HG03066 (cell line): ENCODE measurements around the gene KIAA2012.
"Not testable (repeated sequence)": the region's sequence is repeated elsewhere in the genome, so short reads cannot be mapped to it uniquely, and the experiment has no call there.

Experiments
- ATAC-seq: cut with Tn5 transposase; IDR thresholded peaks from one replicate; pipeline ENCODE4 v1.9.1; 2021; ENCODE audit warnings: low read depth; ENCODE audit not compliant: unreplicated experiment

KIAA2012 gene

DNA sequence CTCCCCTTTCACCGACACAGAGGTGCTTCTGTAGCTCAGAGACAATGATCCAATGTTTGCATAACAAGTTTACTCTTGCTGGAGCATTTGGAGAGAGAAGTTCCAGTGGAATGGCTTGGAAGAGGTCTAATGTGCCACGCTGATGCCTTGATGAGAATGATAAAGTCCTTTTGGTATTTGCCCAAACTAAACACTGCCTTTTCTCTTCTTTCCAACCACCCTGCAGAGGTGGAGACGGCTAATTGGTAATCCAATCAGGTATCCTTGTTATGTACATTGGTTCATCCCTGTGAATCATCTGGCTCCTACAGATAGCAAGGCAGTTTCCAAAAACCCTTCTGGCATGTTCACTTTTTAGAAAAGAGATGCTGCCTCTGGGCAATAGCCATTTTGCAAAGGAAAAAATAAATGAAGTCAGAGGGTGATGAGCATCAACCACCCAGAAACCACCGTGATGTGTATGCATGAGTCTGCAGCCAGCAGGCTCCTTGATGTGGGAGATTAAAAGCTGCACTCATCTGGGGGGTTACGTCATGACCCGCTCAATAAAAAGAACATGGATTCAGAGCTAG, 40.6 kb downstream of the KIAA2012 start:
- no peak for ATAC-seq

DNA sequence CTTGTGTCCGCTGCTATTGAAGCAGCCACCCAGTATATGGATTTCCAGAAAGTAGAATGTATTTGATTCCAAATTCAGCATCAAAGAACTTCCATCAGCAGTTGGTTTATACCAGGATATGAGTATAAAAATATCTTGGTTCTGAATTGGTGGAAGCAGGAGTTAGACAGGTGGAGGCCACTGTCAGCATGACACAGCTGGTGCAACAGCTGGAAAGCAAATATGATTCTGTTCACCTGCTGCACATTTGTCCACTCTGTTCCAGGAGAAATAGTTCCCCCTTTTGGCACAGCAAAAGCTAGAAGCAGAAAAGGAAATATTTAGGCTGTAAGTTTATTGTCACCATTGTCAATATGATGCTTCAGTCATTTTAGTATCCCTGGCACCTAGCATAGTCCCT, 41.2 kb downstream of the KIAA2012 start:
- no peak for ATAC-seq

DNA sequence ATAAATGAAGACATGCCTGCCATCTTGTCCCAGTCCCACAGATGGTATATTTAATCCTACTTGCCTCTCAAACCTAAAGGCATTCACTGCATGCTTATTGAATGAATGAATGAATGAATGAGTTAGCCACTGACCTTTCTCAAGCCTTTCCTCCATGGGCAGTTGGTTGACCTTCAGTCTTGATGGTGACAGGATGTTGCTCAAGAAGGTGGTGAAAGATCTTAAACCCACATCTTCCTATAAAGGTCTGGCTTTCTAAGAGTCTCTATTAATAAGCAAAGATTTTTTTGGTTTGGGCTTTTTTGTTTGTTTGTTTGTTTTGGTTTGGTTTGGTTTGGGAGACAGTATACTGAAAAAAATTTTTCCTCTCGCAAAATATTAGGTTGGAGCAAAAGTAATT, 41.7 kb downstream of the KIAA2012 start:
- ATAC-seq: no peak

DNA sequence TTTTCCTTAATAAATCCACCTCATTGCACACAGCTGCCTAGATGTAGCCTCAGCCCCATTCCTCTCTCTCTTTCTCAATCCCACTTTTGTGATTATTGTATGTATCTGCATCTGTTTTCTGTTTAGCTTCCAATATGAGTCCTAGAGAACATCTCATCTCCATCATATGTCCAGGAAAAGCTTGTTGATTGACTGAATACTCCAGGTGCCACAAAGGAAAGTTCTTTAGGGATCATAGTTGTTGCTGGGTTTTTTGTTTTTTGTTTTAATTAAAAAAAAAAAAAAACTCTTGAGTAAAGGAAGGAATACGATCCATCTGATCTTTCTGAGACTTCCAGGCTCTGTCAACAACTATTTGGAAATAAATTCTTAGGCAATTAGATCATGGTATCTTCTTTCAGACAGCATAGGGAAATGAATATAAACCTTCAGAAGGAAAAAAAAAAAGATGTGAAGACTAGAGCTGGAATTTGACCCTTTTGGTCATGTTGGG, 42.5 kb downstream of the KIAA2012 start:
- no peak for ATAC-seq

DNA sequence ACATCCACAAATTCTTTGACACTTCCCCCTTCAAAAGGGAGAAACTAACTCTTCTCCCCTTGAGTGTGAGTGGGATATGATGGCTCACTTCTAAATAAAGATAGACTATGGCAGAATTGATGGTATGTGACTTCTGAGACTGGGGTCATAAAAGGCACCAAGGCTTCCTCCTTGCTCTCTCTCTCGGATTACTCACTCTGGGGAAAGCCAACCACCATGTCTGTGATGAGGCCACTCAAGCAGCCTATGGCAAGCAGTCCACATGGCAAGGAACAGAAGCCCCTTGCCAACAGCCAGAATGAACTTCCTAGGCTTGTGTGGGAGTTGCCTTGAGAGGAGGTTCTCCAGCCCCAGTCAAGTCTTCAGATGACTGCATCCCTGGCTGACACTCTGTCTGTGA, 43.6 kb downstream of the KIAA2012 start:
- ATAC-seq: no peak

DNA sequence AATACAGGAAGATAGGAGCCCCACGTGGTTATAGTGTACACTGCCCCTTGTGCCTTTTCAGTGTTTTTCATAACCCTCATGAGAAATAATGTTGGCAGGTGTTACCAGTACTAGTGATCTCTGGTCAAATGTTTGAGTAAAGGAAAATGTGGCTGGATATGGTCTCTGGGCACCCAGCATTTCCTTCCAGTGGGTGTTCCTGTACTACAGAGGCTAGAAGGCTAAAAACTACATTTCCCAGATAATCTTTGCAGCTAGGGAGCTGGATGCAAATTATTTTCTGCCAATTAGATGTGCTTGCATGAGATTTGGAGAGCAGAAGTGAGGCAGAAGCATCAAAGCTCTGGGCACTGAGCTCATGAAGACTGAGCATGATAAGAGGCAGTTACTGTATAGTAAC, 45.1 kb downstream of the KIAA2012 start:
- no peak for ATAC-seq

DNA sequence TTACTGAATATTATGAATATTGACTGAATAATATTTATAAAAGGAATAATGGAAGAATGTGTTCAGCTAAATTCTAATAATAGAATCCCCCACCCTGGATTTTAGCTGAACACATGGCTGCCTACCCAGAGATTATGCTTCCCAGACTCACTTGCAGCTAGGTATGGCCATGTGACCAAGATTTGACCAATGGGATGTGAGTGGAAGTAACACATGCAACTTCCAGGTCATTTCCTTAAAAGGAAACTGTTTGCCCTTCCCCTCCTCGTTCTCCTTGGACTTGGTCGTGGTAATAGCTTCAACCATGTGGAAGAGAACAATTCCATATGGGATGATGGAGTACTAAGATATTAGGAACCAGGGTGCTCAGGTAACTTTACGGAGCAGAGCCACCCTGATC, 47.8 kb downstream of the KIAA2012 start:
- ATAC-seq: no peak

DNA sequence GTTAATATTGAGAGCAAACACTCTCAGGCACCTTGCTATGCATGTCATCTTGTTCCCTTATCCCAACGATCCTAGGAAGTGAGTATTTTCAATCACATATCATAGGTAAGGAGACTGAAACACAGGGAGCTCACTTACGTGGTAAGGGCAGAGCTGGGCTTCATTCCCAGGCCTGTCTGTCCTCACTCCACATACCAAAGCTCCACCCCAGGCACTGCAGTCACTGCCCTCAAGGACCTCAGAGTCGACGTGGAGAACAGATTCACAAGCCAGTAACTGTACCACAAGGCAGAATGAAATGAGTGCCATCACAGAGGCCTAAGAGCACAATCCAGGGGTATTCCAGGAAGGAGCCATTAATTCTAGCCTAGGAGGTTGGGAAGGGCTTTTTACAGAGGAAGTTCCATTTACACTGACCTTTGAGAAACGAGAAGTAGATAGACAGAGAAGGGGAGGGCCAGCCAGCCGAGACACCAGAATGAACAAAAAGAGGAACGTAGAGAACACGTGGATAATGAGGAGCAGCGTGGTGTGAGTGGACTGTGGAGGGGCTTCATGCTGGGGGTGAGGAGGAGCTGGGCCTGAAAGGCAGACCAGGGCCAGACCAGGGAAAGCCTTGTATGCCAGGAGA, 48.6 kb downstream of the KIAA2012 start:
- ATAC-seq: no peak

DNA sequence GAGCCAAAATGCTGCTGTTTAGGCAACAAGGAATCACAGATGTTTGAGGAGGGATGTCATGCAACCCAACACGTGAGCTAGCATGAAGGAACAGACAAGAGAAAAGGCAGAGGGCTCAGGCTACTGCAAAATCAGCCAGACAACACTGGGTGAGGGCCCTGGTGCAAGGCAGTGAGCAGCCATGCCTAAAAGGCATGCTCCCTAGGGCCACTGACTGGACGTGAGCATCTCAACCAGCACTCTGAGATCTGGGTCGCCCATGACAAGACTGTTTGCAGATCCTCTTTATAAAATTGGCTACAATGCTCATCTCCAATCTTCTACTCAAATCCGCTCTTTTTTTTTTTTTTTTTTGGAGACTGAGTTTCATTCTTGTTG, 49.1 kb downstream of the KIAA2012 start:
- no peak for ATAC-seq

DNA sequence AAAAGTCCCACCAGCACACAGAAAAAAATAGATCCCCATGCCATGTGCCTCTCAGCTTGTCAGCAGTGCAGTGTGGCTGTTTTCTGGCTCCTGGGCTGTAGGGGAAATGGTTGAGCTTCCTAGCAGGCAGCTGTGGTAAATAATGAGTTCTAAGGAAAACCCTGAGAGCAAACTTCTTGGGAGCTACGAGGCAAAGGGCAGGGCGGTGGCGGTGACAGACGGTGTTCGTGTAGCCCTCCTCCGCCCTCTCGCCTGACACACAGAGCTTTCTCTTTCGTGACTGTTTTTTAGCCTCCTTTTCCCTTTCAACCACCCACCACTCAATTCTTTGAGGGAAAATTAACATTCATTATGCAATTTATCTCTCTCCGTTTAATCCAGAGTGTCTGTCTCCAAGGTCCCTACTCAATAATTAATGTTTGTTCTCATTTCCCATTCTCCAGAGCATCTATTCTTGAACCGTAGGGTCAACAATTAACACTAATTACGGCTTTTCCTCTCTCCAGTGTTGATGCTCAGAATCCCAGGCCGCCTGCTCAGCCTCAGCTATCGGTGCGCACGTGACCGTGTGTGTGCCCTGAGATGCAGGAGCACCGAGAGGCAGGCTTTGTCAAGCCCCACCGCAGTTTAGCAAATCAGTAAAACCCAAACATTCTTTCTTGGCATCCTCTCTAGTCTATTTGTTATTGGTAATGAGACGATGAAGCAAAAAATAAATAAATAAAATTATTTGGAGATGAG, 50.1 kb downstream of the KIAA2012 start:
- ATAC-seq: no peak

DNA sequence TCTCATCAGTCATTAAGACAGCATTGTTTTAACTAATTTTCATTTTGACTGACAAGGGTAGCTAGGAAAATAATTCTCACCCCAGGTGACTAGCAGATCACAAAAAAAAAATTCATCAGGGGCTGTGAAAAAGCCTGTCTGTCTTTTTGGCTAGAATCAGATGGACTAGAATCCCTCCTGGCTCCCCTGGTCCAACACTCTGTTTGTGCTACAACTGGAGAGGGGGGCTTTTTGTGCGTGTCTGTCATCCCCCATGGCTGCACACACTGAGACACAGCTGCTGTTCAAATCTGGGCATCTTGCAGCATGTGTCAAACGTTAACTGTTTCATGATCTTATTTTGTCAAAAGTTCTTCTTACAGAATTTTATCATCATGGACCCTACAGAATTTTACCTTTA, 51.2 kb downstream of the KIAA2012 start:
- no peak for ATAC-seq

DNA sequence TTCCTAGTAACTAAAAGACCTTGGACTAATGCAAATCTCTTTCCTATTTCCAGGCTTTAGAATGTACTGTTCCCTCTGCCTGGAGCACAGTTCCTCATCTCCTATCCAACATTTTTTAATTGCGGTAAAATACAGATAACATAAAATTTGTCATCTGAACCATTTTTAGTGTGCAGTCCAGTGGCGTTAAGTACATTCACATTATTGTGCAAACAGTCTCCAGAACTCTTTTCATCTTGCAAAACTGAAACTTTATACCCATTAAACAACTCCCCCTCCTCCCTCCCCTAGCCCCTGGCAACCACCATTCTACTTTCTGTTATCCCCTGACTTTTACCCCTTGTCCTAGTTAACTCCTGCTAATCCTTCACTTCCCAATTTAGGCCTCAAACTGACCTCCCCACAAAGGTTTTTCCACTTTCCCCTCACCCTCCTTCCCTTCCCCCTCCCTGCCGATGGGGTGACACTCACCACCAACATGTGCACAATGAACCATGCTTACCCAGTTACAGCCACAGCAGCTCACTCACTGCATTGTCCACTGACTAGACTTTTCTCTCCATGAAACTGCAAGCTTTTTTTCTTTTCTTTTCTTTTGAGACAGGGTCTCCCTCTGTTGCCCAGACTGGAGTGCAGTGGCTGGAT, 54.8 kb downstream of the KIAA2012 start:
- ATAC-seq: no peak

DNA sequence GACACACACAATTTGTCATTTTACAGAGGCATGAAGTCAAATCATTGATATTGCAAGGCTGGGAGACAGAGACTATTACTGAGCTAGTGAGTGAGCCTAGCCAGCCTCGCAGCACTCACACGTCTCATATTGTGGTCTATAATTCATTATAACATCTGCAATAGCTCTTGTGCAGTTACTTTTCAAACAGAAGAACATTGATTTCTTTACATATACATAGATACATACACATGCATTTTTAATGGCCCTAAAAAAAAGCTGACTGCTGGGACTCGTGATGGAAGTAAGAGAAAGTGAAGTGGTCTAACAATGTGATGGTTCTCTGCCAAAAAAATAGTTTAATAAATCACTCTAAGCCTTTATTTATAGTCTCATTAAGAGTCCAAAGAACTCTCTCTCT, 56.8 kb downstream of the KIAA2012 start:
- ATAC-seq: no peak

DNA sequence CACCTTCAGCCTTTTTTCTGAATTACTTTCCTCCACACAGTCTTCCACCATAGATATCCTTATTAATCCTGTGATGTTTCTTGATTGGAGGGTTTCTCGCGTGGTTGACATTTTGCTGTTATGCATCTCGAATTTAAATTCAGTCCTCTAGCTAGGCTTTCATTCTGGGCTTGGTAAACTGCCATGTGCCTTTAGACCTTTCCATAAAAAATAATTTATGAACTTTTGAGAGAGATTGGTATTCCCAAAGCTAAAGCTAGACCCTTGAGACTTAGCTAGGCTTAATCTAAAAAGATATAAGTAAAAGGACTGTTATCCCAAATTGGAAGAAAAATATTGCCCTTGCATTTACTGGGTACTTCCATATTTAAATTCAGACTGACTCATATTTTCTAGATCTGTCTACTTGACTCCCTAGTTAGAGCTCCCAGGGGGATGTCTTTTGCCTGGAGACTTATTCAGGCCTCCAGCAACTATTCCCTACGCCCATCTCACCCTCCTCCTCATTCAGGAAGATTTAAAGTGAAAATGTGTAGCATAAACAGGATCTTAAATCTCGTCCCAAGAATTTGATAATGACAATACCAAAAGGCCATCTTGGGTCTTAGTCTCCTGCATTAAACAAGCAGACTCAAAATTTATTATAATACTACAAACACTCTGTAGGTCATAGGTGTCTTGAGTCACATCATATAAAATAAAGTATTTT, 60.3 kb downstream of the KIAA2012 start:
- no peak for ATAC-seq

DNA sequence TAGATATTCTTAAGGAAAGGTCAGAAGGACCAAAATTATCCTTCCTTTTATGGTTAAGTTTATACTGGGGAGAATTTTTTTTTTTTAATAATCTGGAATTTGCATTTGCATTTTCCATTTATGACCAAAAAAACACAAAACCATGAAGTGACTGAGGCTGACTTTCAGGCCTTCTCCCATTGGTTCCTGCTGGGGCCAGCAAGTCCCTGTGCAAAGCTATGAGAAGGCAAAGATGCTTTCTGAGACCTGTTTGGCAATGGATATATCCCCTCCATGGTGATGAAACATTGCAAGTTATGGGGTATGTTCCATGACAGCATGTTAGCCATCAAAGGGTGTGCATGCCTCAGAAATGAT, 60.8 kb downstream of the KIAA2012 start:
- ATAC-seq: no peak

DNA sequence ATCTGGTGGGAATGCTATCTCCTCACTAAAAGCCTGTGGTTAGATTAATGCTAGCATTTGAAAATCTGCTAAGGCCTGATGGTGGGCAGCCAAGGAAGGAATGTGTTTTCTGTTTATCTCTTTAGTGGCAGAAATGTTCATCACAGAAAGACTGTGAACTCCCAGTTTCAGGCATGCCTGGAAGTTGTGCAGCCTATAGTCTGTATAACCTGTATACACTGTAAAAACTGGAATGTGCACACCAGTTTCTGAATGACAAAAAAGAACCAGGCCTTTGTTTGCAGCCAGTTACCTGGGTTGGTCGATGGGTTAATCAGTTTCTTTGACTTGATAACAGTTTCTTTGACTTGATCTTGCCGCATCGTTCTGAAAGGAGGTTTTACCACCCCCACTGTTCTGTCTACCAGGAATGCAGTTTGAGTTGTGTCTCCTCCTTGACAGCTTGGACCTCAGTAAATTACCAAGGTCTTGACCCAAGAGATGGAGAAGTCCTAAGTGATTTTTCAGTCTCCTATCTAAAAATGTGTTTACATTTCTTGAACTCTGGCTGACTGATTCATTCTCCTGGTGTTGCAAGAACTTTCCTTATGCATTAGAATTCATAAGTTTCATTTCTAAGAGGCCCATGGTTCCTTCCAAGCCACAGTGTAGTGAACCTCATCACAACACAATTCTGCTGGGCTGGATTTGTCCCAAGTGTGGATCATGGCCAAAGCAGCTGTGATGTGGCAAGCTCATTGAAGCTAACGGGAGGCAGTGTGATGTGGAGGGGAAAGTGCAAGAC, 62.2 kb downstream of the KIAA2012 start:
- no peak for ATAC-seq

DNA sequence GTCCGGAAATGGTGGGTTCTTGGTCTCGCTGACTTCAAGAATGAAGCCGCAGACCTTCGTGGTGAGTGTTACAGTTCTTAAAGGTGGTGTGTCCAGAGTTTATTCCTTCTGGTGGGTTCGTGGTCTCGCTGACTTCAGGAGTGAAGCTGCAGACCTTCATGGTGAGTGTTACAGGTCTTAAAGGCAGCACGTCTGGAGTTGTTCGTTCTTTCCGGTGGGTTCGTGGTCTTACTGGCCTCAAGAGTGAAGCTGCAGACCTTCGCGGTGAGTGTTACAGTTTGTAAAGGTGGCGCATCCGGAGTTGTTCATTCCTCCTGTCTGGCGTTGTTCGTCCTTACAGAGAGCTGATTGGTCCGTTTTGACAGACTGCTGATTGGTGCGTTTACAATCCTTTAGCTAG, 63.0 kb downstream of the KIAA2012 start:
- not testable (repeated sequence) for ATAC-seq

DNA sequence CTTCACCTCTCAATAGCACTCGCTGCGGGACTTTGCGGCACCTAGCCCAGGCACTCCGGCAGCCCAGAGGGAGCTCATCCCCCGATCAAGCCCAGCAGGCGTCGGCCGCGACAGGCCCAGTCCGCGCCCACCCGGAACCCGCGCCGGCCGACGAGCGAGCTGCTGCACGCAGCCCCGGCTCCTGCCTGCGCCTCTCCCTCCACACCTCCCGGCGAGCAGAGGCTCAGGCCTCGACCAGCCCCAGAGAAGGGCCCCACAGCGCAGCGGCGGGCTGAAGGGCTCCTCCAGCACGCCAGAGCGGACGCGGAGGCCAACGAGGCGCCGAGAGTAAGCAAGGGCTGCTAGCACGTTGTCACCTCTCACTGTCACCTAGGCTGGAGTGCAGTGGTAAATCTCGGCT, 63.5 kb downstream of the KIAA2012 start:
- no peak for ATAC-seq

DNA sequence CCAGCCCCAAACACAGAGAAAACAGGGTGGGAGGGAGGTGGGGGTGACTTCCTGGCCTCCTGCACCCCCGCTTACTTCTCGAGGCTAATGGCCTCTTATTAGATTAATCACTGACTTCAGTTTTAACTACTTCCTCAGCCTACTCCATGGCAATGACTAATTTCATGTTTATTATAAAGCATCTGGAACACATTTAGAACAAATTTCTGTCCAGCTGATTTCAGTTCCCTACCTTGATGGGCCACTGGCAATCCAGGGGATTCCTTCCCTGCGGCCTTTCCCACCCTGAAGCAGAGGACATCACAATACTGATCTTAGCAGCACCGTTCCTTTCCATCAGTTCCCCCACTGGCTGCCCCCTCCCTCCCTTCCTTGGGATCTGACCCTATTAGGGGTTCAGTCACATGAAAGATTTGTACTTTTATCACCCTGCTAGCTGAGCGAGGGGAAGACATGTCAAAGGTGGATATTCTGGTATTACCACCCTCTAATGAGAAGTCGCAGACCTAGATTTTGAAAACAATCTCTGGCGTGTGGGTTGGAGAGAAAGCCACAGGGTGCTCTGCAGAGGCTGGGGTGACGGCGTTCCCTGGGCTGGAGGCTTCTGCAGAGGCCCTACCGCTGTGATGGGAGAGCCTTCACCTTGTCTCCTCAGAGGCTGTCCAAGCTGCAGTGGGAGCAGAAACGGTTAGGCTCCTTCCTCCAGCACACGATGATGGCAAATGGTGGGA, 67.6 kb downstream of the KIAA2012 start:
- ATAC-seq: no peak
